Cerebellar nuclear complex (tissue), 1 donor: ENCODE results near the gene CHKA.

ENCODE experiments used
- DNase-seq, 2 experiments: peaks; one replicate each; lab custom pipeline; 2025; lab: John Stamatoyannopoulos, UW

The CHKA gene

GRCh38 chr11:68121067-68121899 is at the start of gene CHKA:
Gene CHKA, minus strand, starts transcription at chr11:68121388. Its CDS starts 211 bp downstream, at chr11:68121177.
- peak in 1 of 2 experiments; percentile 36 for DNase-seq

- no peak for DNase-seq
Measured at GRCh38 chr11:68169442-68169841, 48.3 kb upstream of the CHKA start.

- no peak for DNase-seq
Measured at GRCh38 chr11:68168694-68169093, 47.5 kb upstream of the CHKA start.

GRCh38 chr11:68167474-68167873 is 46.3 kb upstream of the CHKA start:
- no peak for DNase-seq

- DNase-seq = no peak
Measured at GRCh38 chr11:68166969-68167368, 45.8 kb upstream of the CHKA start.

- DNase-seq = no peak
Measured at GRCh38 chr11:68165601-68166000, 44.4 kb upstream of the CHKA start.

GRCh38 chr11:68164437-68164836 is 43.2 kb upstream of the CHKA start:
- DNase-seq = no peak

- no peak for DNase-seq
Measured at GRCh38 chr11:68163691-68164090, 42.5 kb upstream of the CHKA start.

GRCh38 chr11:68160100-68160695 is 39.0 kb upstream of the CHKA start:
- DNase-seq = no peak

GRCh38 chr11:68159665-68160064 is 38.5 kb upstream of the CHKA start:
- no peak for DNase-seq

- DNase-seq = no peak
Measured at GRCh38 chr11:68159161-68159560, 38.0 kb upstream of the CHKA start.

- no peak for DNase-seq
Measured at GRCh38 chr11:68158580-68158979, 37.4 kb upstream of the CHKA start.

GRCh38 chr11:68153742-68154141 is 32.6 kb upstream of the CHKA start:
- no peak for DNase-seq

GRCh38 chr11:68150037-68150436 is 28.8 kb upstream of the CHKA start:
- DNase-seq = no peak

- no peak for DNase-seq
Measured at GRCh38 chr11:68149417-68149816, 28.2 kb upstream of the CHKA start.

GRCh38 chr11:68148879-68149278 is 27.7 kb upstream of the CHKA start:
- no peak for DNase-seq

GRCh38 chr11:68148071-68148805 is 27.1 kb upstream of the CHKA start:
- DNase-seq = no peak

- DNase-seq = no peak
Measured at GRCh38 chr11:68146704-68147474, 25.7 kb upstream of the CHKA start.

GRCh38 chr11:68146010-68146540 is 24.9 kb upstream of the CHKA start:
- no peak for DNase-seq

- no peak for DNase-seq
Measured at GRCh38 chr11:68145120-68145866, 24.1 kb upstream of the CHKA start.

- DNase-seq = no peak
Measured at GRCh38 chr11:68143310-68143689, 22.1 kb upstream of the CHKA start.
